ENCODE measurements around the gene IL19.
A peak's percentile ranks its signal among the peaks of the same experiment; 100 is the strongest.

IL19 gene

GRCh38 chr1:206875752-206876377 lies 105.3 kb downstream of the IL19 start:
- TF ChIP-seq CTCF (IDR thresholded peaks at IDR 0.05) = no peak
- no peak overlapping the region for H3K4me3 Mint-ChIP-seq
- H3K9me3 Mint-ChIP-seq = peaks cover 58% of the 10 kb centered on the region
- DNase-seq = no peak
- H3K36me3 Mint-ChIP-seq (ENCODE audit: low read depth) = no peaks in the 10 kb centered on the region
- H3K27me3 Mint-ChIP-seq (ENCODE audit: low read depth, poor library complexity) = peaks cover 3% of the 10 kb centered on the region
- no peaks in the 10 kb centered on the region for H3K4me1 Mint-ChIP-seq
- no peak overlapping the region for H3K27ac Mint-ChIP-seq

DNA sequence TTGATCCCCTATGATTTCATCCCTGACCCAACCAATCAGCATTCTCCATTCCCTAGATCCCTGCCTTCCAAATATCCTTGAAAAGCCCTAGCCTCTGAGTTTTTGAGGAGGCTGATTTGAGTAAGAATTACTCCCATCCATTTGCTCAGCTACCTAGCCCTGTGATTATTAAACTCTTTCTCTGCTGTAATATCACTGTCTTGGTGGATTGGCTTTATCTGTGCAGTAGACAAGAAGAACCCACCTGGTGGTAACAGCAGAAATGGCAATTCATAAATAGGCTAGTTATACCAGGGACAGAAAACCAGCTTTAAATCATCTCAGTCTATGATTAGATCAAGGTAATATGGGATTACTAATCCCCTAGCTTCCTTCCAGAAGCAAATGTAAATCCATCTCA lies 107.9 kb downstream of the IL19 start:
- H3K9me3 Mint-ChIP-seq = peaks cover 67% of the 10 kb centered on the region
- H3K36me3 Mint-ChIP-seq (ENCODE audit: low read depth) = no peaks in the 10 kb centered on the region
- TF ChIP-seq CTCF (IDR thresholded peaks at IDR 0.05) = no peak
- H3K27me3 Mint-ChIP-seq (ENCODE audit: low read depth, poor library complexity) = peaks cover 3% of the 10 kb centered on the region
- H3K27ac Mint-ChIP-seq = no peak overlapping the region
- no peak for DNase-seq
- no peak overlapping the region for H3K4me3 Mint-ChIP-seq
- H3K4me1 Mint-ChIP-seq = no peaks in the 10 kb centered on the region

DNA sequence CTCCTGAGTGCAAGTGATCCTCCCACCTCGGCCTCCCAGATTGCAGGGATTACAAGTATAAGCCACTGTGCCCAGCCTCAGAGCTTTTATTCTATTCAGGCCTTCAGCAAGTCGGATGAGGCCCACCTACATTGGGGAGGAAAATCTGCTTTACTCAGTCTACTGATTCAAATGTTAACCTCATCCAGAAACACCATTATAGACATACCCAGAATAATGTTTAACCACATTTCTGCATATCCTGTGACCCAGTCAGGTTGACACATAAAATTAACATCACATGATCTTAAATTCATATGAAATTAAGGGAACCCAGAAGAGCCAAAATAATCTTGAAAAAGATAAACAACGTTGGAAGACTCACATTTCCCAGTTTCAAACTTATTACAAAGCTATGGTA lies 109.7 kb downstream of the IL19 start:
- DNase-seq = no peak
- Mint-ChIP-seq H3K27ac (no peak overlapping the region), H3K9me3 (peaks cover 63% of the 10 kb centered on the region), H3K36me3 (ENCODE audit: low read depth) (no peaks in the 10 kb centered on the region), H3K4me3 (no peak overlapping the region), H3K27me3 (ENCODE audit: low read depth, poor library complexity) (peaks cover 2% of the 10 kb centered on the region), H3K4me1 (peaks cover 11% of the 10 kb centered on the region)
- no peak for TF ChIP-seq CTCF (IDR thresholded peaks at IDR 0.05)

DNA sequence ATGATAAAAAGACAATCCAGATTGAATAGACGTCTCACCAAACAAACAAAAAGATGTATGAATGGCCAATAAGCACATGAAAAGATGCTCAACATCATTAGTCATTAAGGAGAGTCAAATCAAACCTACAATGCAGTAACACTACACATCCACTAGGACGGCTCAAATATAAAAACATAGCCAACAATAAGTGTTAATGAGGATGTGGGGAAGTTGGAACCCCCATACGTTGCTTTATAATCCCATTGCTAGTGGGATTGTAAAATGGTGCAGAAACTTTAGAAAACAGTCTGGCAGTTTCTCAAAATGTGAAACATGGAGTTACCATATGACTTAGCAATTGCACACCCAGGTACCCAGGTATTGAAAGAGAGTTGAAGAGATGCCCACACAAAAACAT lies 112.0 kb downstream of the IL19 start:
- no peak for DNase-seq
- peaks cover 44% of the 10 kb centered on the region for H3K9me3 Mint-ChIP-seq
- no peaks in the 10 kb centered on the region for H3K36me3 Mint-ChIP-seq (ENCODE audit: low read depth)
- H3K4me1 Mint-ChIP-seq = peaks cover 33% of the 10 kb centered on the region
- no peak overlapping the region for H3K4me3 Mint-ChIP-seq
- H3K27ac Mint-ChIP-seq = no peak overlapping the region
- peak; percentile 28 for TF ChIP-seq CTCF (IDR thresholded peaks at IDR 0.05)
- no peaks in the 10 kb centered on the region for H3K27me3 Mint-ChIP-seq (ENCODE audit: low read depth, poor library complexity)

GRCh38 chr1:206883160-206883559 lies 112.6 kb downstream of the IL19 start:
- Mint-ChIP-seq H3K4me3 (no peak overlapping the region), H3K27me3 (ENCODE audit: low read depth, poor library complexity) (no peaks in the 10 kb centered on the region), H3K36me3 (ENCODE audit: low read depth) (no peaks in the 10 kb centered on the region), H3K27ac (no peak overlapping the region), H3K9me3 (peaks cover 38% of the 10 kb centered on the region), H3K4me1 (peaks cover 39% of the 10 kb centered on the region)
- no peak for DNase-seq
- no peak for TF ChIP-seq CTCF (IDR thresholded peaks at IDR 0.05)

GRCh38 chr1:206883876-206884275 lies 113.3 kb downstream of the IL19 start:
- peaks cover 31% of the 10 kb centered on the region for H3K9me3 Mint-ChIP-seq
- H3K4me3 Mint-ChIP-seq = no peak overlapping the region
- DNase-seq = no peak
- H3K27ac Mint-ChIP-seq = no peak overlapping the region
- H3K36me3 Mint-ChIP-seq (ENCODE audit: low read depth) = no peaks in the 10 kb centered on the region
- H3K27me3 Mint-ChIP-seq (ENCODE audit: low read depth, poor library complexity) = no peaks in the 10 kb centered on the region
- H3K4me1 Mint-ChIP-seq = peaks cover 43% of the 10 kb centered on the region
- no peak for TF ChIP-seq CTCF (IDR thresholded peaks at IDR 0.05)
